Natural killer cell treated with Interleukin-12 subunit alpha and Interleukin-12 subunit beta and Interleukin-15 and Interleukin-18, amount 100 ng/mL, for 72 hours (primary cell): ENCODE data around the gene ANKRD45. TPM values are rescaled to one million over a fixed set of nuclear protein-coding genes. Genes with fewer than 3 reads are reported as not detected.
"Not testable (repeated sequence)": the region's sequence is repeated elsewhere in the genome, so short reads cannot be mapped to it uniquely, and the experiment has no call there.

Experiments used
- ATAC-seq, 2 donors: fragments of 150-1000 bp; cut with Tn5 transposase in 1 of 2; sonication (Bioruptor Pico), chemical (Tn5 transposase) in 1 of 2; 2 replicates each; pipeline ENCODE4 v1.10.0; 2021
- DNase-seq: peaks from one replicate; pipeline ENCODE4 v3.0.0; 2022; ENCODE audit warnings: low spot score
- H3K27ac Mint-ChIP-seq, 2 donors: 1 replicate in 1 of 2; 2 replicates in 1 of 2; pipeline ENCODE4 v1.8.0; 2022; ENCODE audit warnings: mixed read lengths in 2 of 2, mild to moderate bottlenecking in 1 of 2, moderate library complexity in 1 of 2
- H3K27me3 Mint-ChIP-seq, 2 donors: 1 replicate in 1 of 2; 2 replicates in 1 of 2; pipeline ENCODE4 v1.8.0; 2022; ENCODE audit warnings: mixed read lengths in 2 of 2
- H3K36me3 Mint-ChIP-seq: one replicate; pipeline ENCODE4 v1.8.0; 2022; ENCODE audit warnings: mixed read lengths
- H3K4me1 Mint-ChIP-seq, 2 donors: 1 replicate in 1 of 2; 2 replicates in 1 of 2; pipeline ENCODE4 v1.8.0; 2022; ENCODE audit warnings: low read depth in 2 of 2, mixed read lengths in 2 of 2, mild to moderate bottlenecking in 1 of 2
- H3K4me3 Mint-ChIP-seq: one replicate; pipeline ENCODE4 v1.8.0; 2022; ENCODE audit warnings: mixed read lengths
- H3K9me3 Mint-ChIP-seq: 2 replicates; pipeline ENCODE4 v1.8.0; 2022; ENCODE audit warnings: mixed read lengths
- total RNA-seq, 2 donors: library from RNA; stranded (reverse); gene quantifications; one replicate each; pipeline ENCODE4 v1.2.3, GENCODE V29; 2022

Gene ANKRD45
- total RNA-seq, 2 donors from 2014 or later = not detected

DNA sequence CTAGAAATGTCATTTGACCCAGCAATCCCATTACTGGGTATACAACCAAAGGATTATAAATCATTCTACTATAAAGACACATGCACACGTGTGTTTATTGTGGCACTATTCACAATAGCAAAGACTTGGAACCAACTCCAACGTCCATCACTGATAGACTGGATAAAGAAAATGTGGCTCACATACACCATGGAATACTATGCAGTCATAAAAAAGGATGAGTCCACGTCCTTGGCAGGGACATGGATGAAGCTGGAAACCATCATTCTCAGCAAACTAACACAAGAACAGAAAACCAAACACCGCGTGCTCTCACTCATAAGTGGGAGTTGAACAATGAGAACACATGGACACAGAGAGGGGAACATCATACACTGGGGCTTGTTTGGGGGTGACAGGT, 10.5 kb upstream of the ANKRD45 start:
- H3K4me3 Mint-ChIP-seq, H3K9me3 Mint-ChIP-seq, H3K36me3 Mint-ChIP-seq, H3K27ac Mint-ChIP-seq, H3K4me1 Mint-ChIP-seq, DNase-seq, ATAC-seq: not testable (repeated sequence)
- H3K27me3 Mint-ChIP-seq = peaks cover 10 to 13% of the 10 kb centered on the region in 2 donors

DNA sequence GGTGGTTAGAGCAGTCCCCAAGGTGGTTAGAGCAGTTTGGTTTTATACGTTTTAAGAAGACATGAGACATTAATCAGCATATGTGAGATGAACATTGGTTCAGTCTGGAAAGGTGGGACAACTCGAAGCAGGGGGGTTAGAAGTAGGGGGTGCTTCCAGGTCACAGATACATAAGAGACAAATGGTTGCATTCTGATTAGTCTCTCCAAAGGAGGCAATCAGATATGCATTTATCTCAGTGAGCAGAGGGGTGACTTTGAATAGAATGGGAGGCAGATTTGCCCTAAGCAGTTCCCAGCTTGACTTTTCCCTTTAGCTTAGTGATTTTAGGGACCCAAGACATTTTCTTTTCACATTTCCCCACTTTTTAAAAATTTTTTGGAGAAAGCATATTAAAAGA, 4.8 kb upstream of the ANKRD45 start:
- not testable (repeated sequence) for H3K4me1 Mint-ChIP-seq, H3K4me3 Mint-ChIP-seq, DNase-seq, ATAC-seq, H3K36me3 Mint-ChIP-seq, H3K27ac Mint-ChIP-seq, H3K9me3 Mint-ChIP-seq
- H3K27me3 Mint-ChIP-seq = peaks cover 24 to 31% of the 10 kb centered on the region in 2 donors

DNA sequence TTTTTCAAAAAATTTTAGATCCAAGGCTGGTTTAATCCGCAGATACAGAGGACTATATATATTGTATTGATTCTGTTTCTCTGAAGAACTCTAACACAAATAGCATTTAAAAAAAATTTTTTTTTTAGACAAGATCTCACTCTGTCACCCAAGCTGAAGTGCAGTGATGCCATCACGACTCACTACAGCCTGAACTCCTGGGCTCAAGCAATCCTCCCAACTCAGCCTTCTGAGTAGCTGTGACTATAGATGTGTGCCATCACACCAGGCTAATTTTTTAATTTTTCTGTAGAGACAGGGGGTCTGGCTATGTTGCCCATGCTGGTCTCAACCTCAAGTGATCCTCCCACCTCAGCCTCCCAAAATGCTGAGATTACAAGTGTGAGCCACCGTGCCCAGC, 3.0 kb downstream of the ANKRD45 start:
- Mint-ChIP-seq H3K27ac (no peak overlapping the region), H3K4me1 (peaks cover 3 to 5% of the 10 kb centered on the region in 2 donors), H3K36me3 (no peaks in the 10 kb centered on the region), H3K27me3 (peaks cover 41 to 45% of the 10 kb centered on the region in 2 donors), H3K4me3 (no peak overlapping the region), H3K9me3 (no peaks in the 10 kb centered on the region)
- DNase-seq (no peak), ATAC-seq (no peak)

DNA sequence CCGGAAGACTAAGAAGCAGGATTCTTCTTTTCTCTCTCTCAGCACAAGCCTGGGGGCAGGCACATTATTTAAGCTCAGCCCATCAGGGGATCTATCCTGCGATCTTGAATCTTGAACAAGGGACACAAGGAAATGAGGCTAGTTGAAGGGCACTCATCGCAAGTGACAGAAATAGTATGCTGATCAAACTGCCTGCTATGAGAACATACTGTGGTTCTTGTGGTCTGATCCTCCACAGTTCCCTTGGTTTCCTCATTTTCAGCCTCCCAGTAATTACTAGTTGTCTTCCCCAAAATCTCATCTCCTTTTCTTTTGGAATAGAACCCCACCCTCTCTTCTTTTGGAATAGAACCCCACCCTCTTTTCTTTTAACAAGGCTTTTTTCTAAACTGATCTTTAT, 6.5 kb downstream of the ANKRD45 start:
- no peak for DNase-seq
- H3K27ac Mint-ChIP-seq = no peak overlapping the region
- no peaks in the 10 kb centered on the region for H3K36me3 Mint-ChIP-seq
- no peak for ATAC-seq
- H3K9me3 Mint-ChIP-seq = no peaks in the 10 kb centered on the region
- H3K27me3 Mint-ChIP-seq = peaks cover 25 to 26% of the 10 kb centered on the region in 2 donors
- no peaks in the 10 kb centered on the region for H3K4me1 Mint-ChIP-seq
- no peak overlapping the region for H3K4me3 Mint-ChIP-seq

DNA sequence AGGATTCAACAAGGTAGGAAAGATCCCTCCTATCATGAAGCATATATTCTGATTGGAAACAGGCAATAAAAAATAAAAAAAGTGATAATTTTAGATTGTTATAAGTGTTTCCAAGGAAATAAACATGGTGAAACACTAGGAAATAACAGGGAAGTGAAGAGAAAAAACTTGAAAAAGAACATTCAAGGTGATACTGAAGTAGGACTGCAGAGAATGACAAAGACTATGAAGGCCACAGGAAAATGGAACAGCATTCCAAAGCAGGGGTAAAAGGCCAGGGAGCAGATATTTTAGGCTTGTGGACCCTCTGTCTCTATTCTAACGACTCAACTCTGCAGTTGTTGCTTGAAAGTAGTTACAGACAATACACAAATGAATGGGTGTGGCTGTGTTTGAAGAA, 7.9 kb downstream of the ANKRD45 start:
- no peak overlapping the region for H3K27ac Mint-ChIP-seq
- no peak overlapping the region for H3K4me3 Mint-ChIP-seq
- peaks cover 17 to 18% of the 10 kb centered on the region in 2 donors for H3K27me3 Mint-ChIP-seq
- DNase-seq (no peak), ATAC-seq (no peak)
- H3K36me3 Mint-ChIP-seq = no peaks in the 10 kb centered on the region
- H3K4me1 Mint-ChIP-seq = no peaks in the 10 kb centered on the region
- no peaks in the 10 kb centered on the region for H3K9me3 Mint-ChIP-seq

DNA sequence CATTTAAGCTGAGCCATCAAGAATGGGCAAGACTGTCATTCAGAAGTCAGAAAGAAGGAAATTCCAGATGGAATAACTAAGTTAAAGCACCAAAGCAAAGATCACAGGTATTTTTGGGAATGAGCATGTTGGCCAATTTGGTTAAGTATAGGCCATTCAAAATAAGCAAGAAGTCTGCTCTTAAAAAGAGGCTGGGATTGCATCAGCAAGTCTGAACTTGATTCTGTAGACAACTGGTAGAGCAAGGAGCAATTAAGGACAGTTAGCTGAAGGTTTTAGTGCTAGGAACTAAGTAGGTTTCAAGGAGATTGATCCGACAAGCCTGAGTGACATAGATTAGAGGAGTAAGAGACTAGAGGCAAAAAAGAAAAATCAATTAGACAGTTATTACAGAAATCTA, 8.4 kb downstream of the ANKRD45 start:
- peaks cover 17 to 18% of the 10 kb centered on the region in 2 donors for H3K27me3 Mint-ChIP-seq
- DNase-seq (no peak), ATAC-seq (no peak)
- H3K27ac Mint-ChIP-seq = no peak overlapping the region
- no peaks in the 10 kb centered on the region for H3K9me3 Mint-ChIP-seq
- peaks cover 3% of the 10 kb centered on the region for H3K36me3 Mint-ChIP-seq
- no peaks in the 10 kb centered on the region for H3K4me1 Mint-ChIP-seq
- no peak overlapping the region for H3K4me3 Mint-ChIP-seq

DNA sequence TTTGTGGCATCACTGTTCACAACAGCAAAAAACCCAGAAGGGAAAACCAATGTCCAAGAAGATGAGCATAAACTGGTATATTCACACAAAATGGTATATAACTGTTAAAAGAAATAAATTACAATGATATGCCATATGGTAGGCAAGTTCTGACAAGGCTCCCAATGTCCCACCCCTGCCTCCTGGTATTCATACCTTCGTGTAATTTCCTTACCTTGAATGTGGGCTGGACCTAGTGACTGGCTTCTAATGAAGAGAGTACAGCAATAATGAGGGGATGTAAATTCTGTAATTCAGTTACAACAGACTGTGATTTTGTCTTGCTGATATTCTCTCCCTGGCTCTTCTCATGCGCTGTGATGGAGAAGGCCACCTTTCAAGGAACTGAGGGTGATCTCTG, 9.3 kb downstream of the ANKRD45 start:
- Mint-ChIP-seq H3K4me3 (no peak overlapping the region), H3K4me1 (no peaks in the 10 kb centered on the region), H3K27me3 (peaks cover 18% of the 10 kb centered on the region in 2 donors), H3K27ac (no peak overlapping the region), H3K9me3 (no peaks in the 10 kb centered on the region), H3K36me3 (peaks cover 7% of the 10 kb centered on the region)
- ATAC-seq (no peak), DNase-seq (no peak)

DNA sequence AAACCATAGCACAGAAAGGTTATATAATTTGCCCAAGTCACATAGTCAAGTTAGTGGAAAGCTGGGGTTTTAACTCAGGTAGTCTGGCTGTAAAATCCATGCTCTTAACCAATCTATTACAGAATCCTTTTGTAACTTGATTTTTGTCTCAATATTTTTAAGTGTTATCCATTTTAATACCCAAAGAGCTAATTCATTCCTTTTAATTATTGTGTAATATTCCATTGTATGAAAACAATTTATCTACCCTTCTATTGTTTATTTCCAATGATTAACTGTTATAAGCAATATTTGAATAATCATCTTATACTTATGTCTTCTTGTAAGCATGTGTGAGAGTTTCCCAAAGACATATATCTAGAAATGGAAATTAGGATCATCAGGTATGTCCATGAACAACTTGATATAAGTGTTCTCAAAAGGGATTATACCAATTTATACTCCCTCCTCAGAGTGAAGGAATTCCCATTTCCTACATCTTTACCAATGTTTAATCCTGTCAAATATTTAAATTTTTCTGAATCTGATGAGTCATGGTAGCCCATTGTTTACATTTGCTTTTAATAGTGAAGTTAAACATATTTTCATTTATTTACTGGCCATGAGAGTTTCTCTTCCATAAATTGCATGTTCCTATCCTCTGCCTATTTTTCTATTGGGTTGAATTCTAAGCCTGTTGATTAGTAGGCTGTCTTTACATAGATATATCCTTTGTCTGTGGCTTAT, 20.6 kb downstream of the ANKRD45 start:
- Mint-ChIP-seq H3K9me3 (peaks cover 3% of the 10 kb centered on the region), H3K36me3 (peaks cover 11% of the 10 kb centered on the region), H3K27me3 (peaks cover 21 to 24% of the 10 kb centered on the region in 2 donors), H3K27ac (no peak overlapping the region), H3K4me3 (no peak overlapping the region), H3K4me1 (no peaks in the 10 kb centered on the region)
- ATAC-seq = no peak
- no peak for DNase-seq

DNA sequence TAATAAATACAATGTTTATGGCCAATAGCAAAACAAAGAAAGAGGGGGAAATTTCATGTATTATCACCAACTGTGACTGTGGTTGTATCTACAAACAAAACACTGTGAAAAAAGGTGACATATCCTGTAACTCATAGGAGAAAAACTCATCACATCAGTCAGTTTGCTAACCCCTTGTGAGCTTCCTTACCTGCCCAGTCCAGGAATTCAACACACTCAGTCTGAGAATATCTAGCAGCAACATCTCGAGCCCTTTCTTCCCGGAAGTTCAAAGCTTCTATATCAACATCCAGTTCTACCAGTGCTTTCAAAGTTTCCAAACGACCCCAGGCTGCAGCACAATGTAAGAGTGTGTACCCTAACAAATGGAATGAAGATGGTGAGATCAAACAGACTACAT, 23.0 kb downstream of the ANKRD45 start:
- ATAC-seq = no peak
- Mint-ChIP-seq H3K4me1 (no peaks in the 10 kb centered on the region), H3K9me3 (peaks cover 1% of the 10 kb centered on the region), H3K36me3 (peaks cover 4% of the 10 kb centered on the region), H3K27me3 (peaks cover 4 to 10% of the 10 kb centered on the region in 2 donors), H3K4me3 (no peak overlapping the region), H3K27ac (no peak overlapping the region)
- no peak for DNase-seq

DNA sequence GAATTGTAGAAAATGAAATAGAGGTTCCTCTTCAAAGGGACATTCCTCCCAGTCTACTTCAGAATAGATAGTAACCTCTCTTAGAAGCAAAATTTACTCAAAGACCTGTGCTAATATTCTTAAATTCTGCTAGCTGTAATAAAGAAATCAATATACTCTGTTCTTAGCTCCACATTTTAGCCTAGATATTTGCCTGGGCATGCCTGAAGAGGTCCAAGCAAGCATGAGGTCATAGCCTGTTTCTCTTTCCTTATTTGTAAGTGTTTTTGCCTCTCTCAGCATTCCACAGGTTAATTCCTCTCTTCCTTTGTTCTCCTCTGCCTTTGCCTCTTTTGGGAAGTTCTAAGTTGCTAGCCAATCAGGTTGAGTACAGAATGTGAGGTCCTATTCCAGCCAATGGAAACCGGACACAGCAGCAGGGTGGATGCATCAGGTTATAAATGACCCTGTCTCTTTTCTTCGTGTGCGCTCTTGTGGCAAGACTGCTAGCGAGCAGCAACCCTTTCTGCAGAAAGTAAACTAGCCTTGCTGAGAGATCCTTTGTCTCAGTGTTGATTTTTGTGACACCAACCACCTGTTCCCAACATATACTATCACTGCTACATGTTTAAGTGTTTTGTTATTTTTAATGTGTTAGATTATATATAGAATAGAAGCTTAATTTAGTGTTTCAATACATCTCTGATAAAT, 27.1 kb downstream of the ANKRD45 start:
- H3K4me3 Mint-ChIP-seq, H3K27me3 Mint-ChIP-seq, ATAC-seq, H3K9me3 Mint-ChIP-seq, H3K27ac Mint-ChIP-seq, H3K4me1 Mint-ChIP-seq, DNase-seq, H3K36me3 Mint-ChIP-seq: not testable (repeated sequence)

DNA sequence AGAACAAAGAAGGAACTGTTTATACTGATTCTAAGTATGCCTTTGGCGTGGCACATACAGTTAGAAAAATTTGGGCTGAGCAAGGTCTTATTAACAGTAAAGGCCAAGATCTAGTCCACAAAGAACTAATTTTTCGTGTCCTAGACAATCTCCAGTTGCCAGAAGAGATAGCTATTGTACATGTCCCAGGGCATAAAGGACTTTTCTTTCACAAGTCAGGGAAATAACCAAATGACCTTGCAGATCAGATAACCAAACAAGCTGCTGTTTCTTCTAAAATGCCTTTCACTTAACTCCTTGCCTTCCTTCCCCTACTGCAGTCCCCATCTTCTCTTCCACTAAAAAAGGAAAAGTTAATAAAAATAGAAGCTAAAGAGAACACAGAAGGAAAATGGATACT, 30.5 kb downstream of the ANKRD45 start:
- H3K9me3 Mint-ChIP-seq = peaks cover 3% of the 10 kb centered on the region
- no peaks in the 10 kb centered on the region for H3K4me1 Mint-ChIP-seq
- DNase-seq = no peak

DNA sequence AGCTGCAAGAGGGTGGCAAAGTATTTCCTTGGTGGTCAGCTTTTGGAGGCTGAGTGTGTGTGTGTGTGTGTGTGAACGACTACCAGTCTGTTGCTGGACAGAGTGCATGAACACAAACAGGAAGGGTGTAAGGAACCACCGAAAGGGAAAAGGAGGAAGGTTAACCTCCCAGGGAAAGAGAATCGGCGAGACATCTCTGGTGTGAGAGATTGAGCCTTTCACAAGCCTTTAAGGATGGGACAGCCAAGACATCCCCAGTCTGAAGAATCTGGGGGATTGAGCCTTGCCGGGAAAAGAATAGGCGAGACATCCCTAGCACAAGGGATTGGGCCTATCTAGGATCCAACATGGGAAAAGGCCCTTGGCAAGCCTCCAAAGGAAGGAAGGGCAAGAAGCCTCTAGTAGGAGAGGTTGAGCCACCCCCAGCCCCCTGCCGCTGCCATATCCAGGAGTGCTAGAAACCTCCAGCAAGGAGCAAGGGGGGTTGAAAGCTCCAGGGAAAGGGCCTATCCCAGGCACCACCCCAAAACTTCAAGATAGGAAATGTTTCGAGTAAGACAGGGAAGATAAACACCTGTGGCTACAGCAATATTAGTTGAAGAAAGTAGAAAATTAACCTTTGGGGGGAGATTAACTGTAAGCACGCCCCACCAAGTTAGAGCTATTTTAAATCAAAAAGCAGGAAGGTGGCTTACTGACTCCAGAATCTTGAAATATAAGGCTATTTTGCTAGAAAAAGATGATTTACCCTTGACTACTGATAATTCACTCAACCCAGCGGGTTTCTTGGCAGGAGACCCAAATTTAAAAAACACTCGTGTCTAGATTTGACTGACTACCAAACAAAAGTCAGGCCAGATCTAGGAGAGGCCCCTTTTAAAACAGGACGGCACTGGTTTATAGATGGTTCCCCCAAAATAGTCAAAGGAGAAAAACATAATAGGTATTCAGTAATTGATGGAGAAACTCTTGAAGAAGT, 31.3 kb downstream of the ANKRD45 start:
- Mint-ChIP-seq H3K9me3 (peaks cover 3% of the 10 kb centered on the region), H3K4me3 (no peak overlapping the region), H3K27me3 (peaks cover 15 to 21% of the 10 kb centered on the region in 2 donors), H3K36me3 (no peaks in the 10 kb centered on the region), H3K4me1 (no peaks in the 10 kb centered on the region), H3K27ac (no peak overlapping the region)
- DNase-seq (no peak), ATAC-seq (peak in 1 of 2 donors; percentile 24)

More for the DNA sequence above, 30.5 kb downstream of the ANKRD45 start:
- Mint-ChIP-seq H3K27ac (no peak overlapping the region), H3K27me3 (peaks cover 13 to 21% of the 10 kb centered on the region in 2 donors), H3K36me3 (no peaks in the 10 kb centered on the region), H3K4me3 (no peak overlapping the region)
- no peak for ATAC-seq

DNA sequence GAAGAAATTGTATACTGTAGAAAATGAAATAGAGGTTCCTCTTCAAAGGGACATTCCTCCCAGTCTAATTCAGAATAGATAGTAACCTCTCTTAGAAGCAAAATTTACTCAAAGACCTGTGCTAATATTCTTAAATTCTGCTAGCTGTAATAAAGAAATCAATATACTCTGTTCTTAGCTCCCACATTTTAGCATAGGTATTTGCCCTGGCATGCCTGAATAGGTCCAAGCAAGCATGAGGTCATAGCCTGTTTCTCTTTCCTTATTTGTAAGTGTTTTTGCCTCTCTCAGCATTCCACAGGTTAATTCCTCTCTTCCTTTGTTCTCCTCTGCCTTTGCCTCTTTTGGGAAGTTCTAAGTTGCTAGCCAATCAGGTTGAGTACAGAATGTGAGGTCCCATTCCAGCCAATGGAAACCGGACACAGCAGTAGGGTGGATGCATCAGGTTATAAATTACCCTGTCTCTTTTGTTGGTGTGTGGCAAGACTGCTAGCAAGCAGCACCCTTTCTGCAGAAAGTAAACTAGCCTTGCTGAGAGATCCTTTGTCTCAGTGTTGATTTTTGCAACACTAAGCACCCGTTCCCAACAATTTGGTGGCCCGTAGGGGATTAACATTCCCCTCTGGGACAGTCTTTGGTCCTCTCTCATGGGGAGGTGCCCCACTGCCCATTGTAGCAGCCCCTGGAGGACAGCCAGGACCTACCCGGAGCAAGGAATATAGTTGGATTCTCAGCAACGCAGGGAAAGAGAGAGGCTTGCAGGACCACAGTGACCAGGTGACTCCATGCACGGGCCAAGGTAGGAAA, 32.2 kb downstream of the ANKRD45 start:
- peaks cover 22 to 24% of the 10 kb centered on the region in 2 donors for H3K27me3 Mint-ChIP-seq
- H3K36me3 Mint-ChIP-seq, H3K27ac Mint-ChIP-seq, H3K9me3 Mint-ChIP-seq, H3K4me3 Mint-ChIP-seq, H3K4me1 Mint-ChIP-seq, DNase-seq: not testable (repeated sequence)
- ATAC-seq = peak in 1 of 2 donors; percentile 20
